ENCODE measurements around the gene DGKE. TPM values are rescaled to one million over a fixed set of nuclear protein-coding genes. Genes with fewer than 3 reads are reported as not detected.

The DGKE gene
- total and polyA plus RNA-seq, 7 donors = 0.38 to 3.2 (median 0.76) TPM

DNA sequence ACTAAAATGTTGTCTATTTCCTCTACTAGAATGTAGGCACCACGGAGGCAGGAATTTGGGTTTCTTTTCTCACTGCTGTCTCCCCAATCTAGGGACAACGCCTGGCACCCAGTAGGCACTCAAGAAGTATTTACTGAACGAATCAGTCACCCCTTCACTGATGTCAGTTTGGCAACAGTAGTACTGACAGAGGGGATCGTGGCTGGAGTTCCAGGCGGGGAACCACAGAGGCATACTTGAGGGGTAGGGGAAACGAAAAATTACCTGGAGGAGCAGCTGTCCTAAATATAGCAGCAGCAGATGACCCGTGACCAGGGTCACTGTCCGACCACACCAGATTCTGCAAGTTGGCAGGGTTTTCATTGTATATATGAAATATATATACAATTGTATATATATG lies 46.6 kb downstream of the DGKE start:
- intact Hi-C loops (cut with DNase I) = no loop called here
- Histone ChIP-seq H3K27ac (no peak overlapping the region), H3K4me3 (no peak overlapping the region), H3K9me3 (no peaks in the 10 kb centered on the region), H3K4me1 (no peaks in the 10 kb centered on the region), H3K36me3 (ENCODE audit: insufficient read depth in 1 of 2, low read depth in 1 of 2) (no peaks in the 10 kb centered on the region), H3K27me3 (ENCODE audit: insufficient read depth in 3 of 3, low read length in 2 of 3) (no peaks in the 10 kb centered on the region)
- no peak for ATAC-seq
- WGBS, 3 donors = 65 to 69% (median 65%) methylated on average over 8 of the region's 8 CpGs
- TF ChIP-seq, protein P1, sequence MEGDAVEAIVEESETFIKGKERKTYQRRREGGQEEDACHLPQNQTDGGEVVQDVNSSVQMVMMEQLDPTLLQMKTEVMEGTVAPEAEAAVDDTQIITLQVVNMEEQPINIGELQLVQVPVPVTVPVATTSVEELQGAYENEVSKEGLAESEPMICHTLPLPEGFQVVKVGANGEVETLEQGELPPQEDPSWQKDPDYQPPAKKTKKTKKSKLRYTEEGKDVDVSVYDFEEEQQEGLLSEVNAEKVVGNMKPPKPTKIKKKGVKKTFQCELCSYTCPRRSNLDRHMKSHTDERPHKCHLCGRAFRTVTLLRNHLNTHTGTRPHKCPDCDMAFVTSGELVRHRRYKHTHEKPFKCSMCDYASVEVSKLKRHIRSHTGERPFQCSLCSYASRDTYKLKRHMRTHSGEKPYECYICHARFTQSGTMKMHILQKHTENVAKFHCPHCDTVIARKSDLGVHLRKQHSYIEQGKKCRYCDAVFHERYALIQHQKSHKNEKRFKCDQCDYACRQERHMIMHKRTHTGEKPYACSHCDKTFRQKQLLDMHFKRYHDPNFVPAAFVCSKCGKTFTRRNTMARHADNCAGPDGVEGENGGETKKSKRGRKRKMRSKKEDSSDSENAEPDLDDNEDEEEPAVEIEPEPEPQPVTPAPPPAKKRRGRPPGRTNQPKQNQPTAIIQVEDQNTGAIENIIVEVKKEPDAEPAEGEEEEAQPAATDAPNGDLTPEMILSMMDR (IDR thresholded peaks at IDR 0.05) = no peak
- no peak for DNase-seq

DNA sequence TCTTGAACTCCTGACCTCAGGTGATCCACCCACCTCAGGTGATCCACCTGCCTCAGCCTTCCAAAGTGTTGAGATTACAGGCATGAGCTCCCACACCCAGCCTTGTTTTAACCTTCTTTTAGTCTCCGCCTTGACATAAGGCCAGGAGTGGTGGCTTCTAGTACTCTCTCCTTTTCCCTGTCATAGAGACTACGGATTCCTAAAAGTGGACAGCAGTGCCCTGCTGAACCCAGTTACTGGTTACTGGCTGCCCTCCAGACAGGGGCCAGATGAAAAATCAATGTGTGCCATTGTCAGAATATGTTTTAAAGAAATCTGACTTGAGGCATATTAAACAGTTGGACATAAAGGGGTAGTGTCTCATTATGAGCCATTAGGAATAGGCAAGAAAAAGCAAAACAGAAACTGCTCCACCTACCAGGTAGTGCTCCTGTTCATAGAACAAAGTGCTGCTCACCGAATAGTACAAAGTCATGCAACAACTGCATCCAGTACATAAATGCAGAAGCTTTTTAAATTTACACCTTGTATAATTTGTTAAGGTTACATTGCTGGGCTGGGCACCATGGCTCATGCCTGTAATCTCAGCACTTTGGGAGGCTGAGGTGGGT lies 47.8 kb downstream of the DGKE start:
- Histone ChIP-seq H3K4me3 (no peak overlapping the region), H3K36me3 (ENCODE audit: insufficient read depth in 1 of 2, low read depth in 1 of 2) (peaks cover 0 to 10% of the 10 kb centered on the region in 2 donors), H3K27me3 (ENCODE audit: insufficient read depth in 3 of 3, low read length in 2 of 3) (no peaks in the 10 kb centered on the region), H3K4me1 (no peaks in the 10 kb centered on the region), H3K9me3 (no peaks in the 10 kb centered on the region), H3K27ac (no peak overlapping the region)
- 92 to 98% (median 94%) methylated on average over 3 of the region's 3 CpGs for WGBS, 3 donors
- ATAC-seq (no peak), DNase-seq (no peak)
- intact Hi-C loops (cut with DNase I) = no loop called here
- TF ChIP-seq, protein P1 (IDR thresholded peaks at IDR 0.05) = no peak

DNA sequence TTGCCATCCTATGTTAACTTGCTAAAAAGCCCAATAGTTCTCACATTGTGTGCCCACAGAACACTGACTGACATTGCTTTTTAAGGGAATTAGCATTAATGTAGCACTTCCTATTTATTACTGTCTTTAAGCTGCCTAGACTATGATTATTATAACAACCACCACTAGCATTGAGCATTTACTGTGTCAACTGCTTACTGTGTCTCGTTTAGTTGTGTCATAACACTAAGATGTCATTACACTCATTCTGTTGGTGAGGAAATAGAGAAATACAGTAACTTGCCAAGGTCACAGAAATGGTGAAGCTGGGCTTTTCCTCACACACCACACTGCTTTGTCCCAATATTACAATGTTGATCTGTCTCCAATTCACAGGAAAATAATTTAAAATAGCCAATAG lies 49.7 kb downstream of the DGKE start:
- Histone ChIP-seq H3K36me3 (ENCODE audit: insufficient read depth in 1 of 2, low read depth in 1 of 2) (peaks cover 0 to 24% of the 10 kb centered on the region in 2 donors), H3K4me1 (no peaks in the 10 kb centered on the region), H3K4me3 (no peak overlapping the region), H3K27me3 (ENCODE audit: insufficient read depth in 3 of 3, low read length in 2 of 3) (no peaks in the 10 kb centered on the region), H3K9me3 (peaks cover 9% of the 10 kb centered on the region), H3K27ac (no peak overlapping the region)
- DNase-seq (no peak), ATAC-seq (no peak)
- intact Hi-C loops (cut with DNase I) = no loop called here
- 49 to 58% (median 55%) methylated on average over 1 of the region's 1 CpG for WGBS, 3 donors
- TF ChIP-seq, protein P1 (IDR thresholded peaks at IDR 0.05) = no peak

GRCh38 chr17:56884483-56885311 lies 50.7 kb downstream of the DGKE start:
- TF ChIP-seq, protein P1 (IDR thresholded peaks at IDR 0.05) = no peak
- ATAC-seq (no peak), DNase-seq (no peak)
- Histone ChIP-seq H3K4me3 (no peak overlapping the region), H3K27ac (no peak overlapping the region), H3K9me3 (peaks cover 9% of the 10 kb centered on the region), H3K36me3 (ENCODE audit: insufficient read depth in 1 of 2, low read depth in 1 of 2) (peaks cover 0 to 28% of the 10 kb centered on the region in 2 donors), H3K4me1 (no peaks in the 10 kb centered on the region), H3K27me3 (ENCODE audit: insufficient read depth in 3 of 3, low read length in 2 of 3) (no peaks in the 10 kb centered on the region)
- intact Hi-C loops (cut with DNase I) = no loop called here
- WGBS, 3 donors = 75 to 88% (median 78%) methylated on average over 6 of the region's 6 CpGs
